ENCODE measurements around the gene APOO. TPM values are rescaled to one million over a fixed set of nuclear protein-coding genes. Genes with fewer than 3 reads are reported as not detected.

Gene APOO
- 1 to 10 TPM; 7.5 to 9.9 TPM for total RNA-seq

- no peaks in the 10 kb centered on the region for H3K27me3 ChIP-seq
- peak; percentile 97 for ATAC-seq
- H3K4me1 ChIP-seq: peaks cover 17% of the 10 kb centered on the region
- 0% methylated on average over 5 to 36 of the region's 81 CpGs for WGBS, 2 donors
- peak within 1 kb of the TSS; percentile 7 to 24 for H3K4me3 ChIP-seq
- TF ChIP-seq CTCF (IDR thresholded peaks at IDR 0.05) (peak; percentile 37 to 98 (median 97)), POLR2A (IDR thresholded peaks at IDR 0.05) (peak; percentile 42 to 72 (median 68))
- H3K9me3 ChIP-seq: no peaks in the 10 kb centered on the region
- DNase-seq: peak; percentile 92 to 93 (median 93)
- H3K36me3 ChIP-seq (replicated peaks in 1 of 2; ENCODE audit: insufficient read depth in 1 of 2, low read depth in 2 of 2): no peaks in the 10 kb centered on the region
- intact Hi-C loops (cut with DNase I): loop anchor here (10.0 kb wide), 1 partner anchor 213 kb away; no protein-coding TSS in a partner anchor
- H3K27ac ChIP-seq: peak within 1 kb of the TSS; percentile 80 to 93 (median 88)
Measured at GRCh38 chrX:23907498-23908218, at the start of gene APOO, which contains the start of gene CXorf58. Gene APOO, minus strand, starts transcription at chrX:23907938. Its CDS starts 236 bp downstream, at chrX:23907702. Gene CXorf58, plus strand, starts transcription at chrX:23908006. Its CDS starts 2,297 bp downstream, at chrX:23910303.

- no peak for ATAC-seq
- intact Hi-C loops (cut with DNase I): no loop called here
Measured at GRCh38 chrX:23954396-23954795, 46.7 kb upstream of the APOO start.

GRCh38 chrX:23953908-23954269 lies 46.2 kb upstream of the APOO start:
- no peaks in the 10 kb centered on the region for H3K4me1 ChIP-seq
- intact Hi-C loops (cut with DNase I): no loop called here
- no peak for DNase-seq
- H3K36me3 ChIP-seq (replicated peaks in 1 of 2; ENCODE audit: insufficient read depth in 1 of 2, low read depth in 2 of 2): no peaks in the 10 kb centered on the region
- no peaks in the 10 kb centered on the region for H3K9me3 ChIP-seq
- H3K27me3 ChIP-seq: no peaks in the 10 kb centered on the region
- no peak overlapping the region for H3K4me3 ChIP-seq
- ATAC-seq: no peak
- WGBS, 2 donors: 85 to 87% methylated on average over 8 to 11 of the region's 11 CpGs
- TF ChIP-seq CTCF (IDR thresholded peaks at IDR 0.05) (no peak), POLR2A (IDR thresholded peaks at IDR 0.05) (no peak)
- no peak overlapping the region for H3K27ac ChIP-seq

More at GRCh38 chrX:23954396-23954795, 46.7 kb upstream of the APOO start:
- TF ChIP-seq POLR2A (IDR thresholded peaks at IDR 0.05): no peak
- TF ChIP-seq CTCF (IDR thresholded peaks at IDR 0.05): no peak
- no peak overlapping the region for H3K4me3 ChIP-seq
- no peaks in the 10 kb centered on the region for H3K9me3 ChIP-seq
- no peak for DNase-seq
- no peaks in the 10 kb centered on the region for H3K27me3 ChIP-seq
- H3K36me3 ChIP-seq (replicated peaks in 1 of 2; ENCODE audit: insufficient read depth in 1 of 2, low read depth in 2 of 2): no peaks in the 10 kb centered on the region
- no peaks in the 10 kb centered on the region for H3K4me1 ChIP-seq
- no peak overlapping the region for H3K27ac ChIP-seq
- 45 to 60% methylated on average over 4 of the region's 4 CpGs for WGBS, 2 donors

- intact Hi-C loops (cut with DNase I): no loop called here
Measured at GRCh38 chrX:23952984-23953907, 45.5 kb upstream of the APOO start.

More at GRCh38 chrX:23952984-23953907, 45.5 kb upstream of the APOO start:
- Histone ChIP-seq H3K4me1 (no peaks in the 10 kb centered on the region), H3K4me3 (no peak overlapping the region), H3K27me3 (no peaks in the 10 kb centered on the region), H3K36me3 (replicated peaks in 1 of 2; ENCODE audit: insufficient read depth in 1 of 2, low read depth in 2 of 2) (no peaks in the 10 kb centered on the region), H3K9me3 (no peaks in the 10 kb centered on the region), H3K27ac (peak overlapping the region in 1 of 4 donors; percentile 7)
- DNase-seq (peak in 1 of 4 donors; percentile 6), ATAC-seq (no peak)
- TF ChIP-seq CTCF (IDR thresholded peaks at IDR 0.05) (no peak), POLR2A (IDR thresholded peaks at IDR 0.05) (no peak)
- 44 to 60% methylated on average over 9 of the region's 9 CpGs for WGBS, 2 donors
